B cell (primary cell): ENCODE data around the gene NMT1. TPM values are rescaled to one million over a fixed set of nuclear protein-coding genes. Genes with fewer than 3 reads are reported as not detected.

ENCODE experiments used
- ATAC-seq: fragments of 200-7000 bp; cut with Tn5 transposase; one replicate; pipeline ENCODE4 v1.10.0; 2021; ENCODE audit warnings: low read depth, mild to moderate bottlenecking, moderate number of reproducible peaks, moderate library complexity
- CTCF ChIA-PET: fragments of 350-600 bp; sonication (Branson Sonifier 250); formaldehyde crosslinking; loops from one replicate; lab custom pipeline; 2021; ENCODE audit warnings: antibody characterized with exemption, inconsistent platforms; lab: Charles Lee
- POLR2A ChIA-PET: fragments of 350-600 bp; sonication (Branson Sonifier 250); formaldehyde crosslinking; loops from one replicate; lab custom pipeline; 2021; ENCODE audit warnings: antibody characterized with exemption; lab: Charles Lee
- DNase-seq: peaks from one replicate; pipeline ENCODE4 v3.0.0; 2013
- H2AFZ ChIP-seq: 2 replicates; pipeline ENCODE4 v1.6.1; 2012; ENCODE audit warnings: mild to moderate bottlenecking, low read depth, low read length; ENCODE audit not compliant: insufficient read depth, poor library complexity, severe bottlenecking
- H3K27ac ChIP-seq, 2 donors: 1 replicate in 1 of 2; 2 replicates in 1 of 2; pipeline ENCODE4 v1.5.1; 2012 to 2013; ENCODE audit warnings: low read length in 2 of 2, mild to moderate bottlenecking in 2 of 2, moderate library complexity in 1 of 2
- H3K27me3 ChIP-seq, 4 experiments: fragments of 200-600 bp in 1 of 4; sonication (generic) in 1 of 4; replicated peaks in 1 of 4; 1 replicate in 2 of 4; 2 replicates in 2 of 4; pipeline versions ENCODE4 v1.6.1 to v1.7.0; 2013 to 2016; ENCODE audit warnings: low read length in 3 of 4, mild to moderate bottlenecking in 2 of 4, mixed read lengths in 1 of 4, moderate library complexity in 1 of 4; ENCODE audit not compliant: insufficient read depth in 4 of 4, control insufficient read depth in 3 of 4; ENCODE audit errors: control extremely low read depth in 1 of 4
- H3K36me3 ChIP-seq, 2 experiments: replicated peaks in 1 of 2; 1 replicate in 1 of 2; 2 replicates in 1 of 2; pipeline versions ENCODE4 v1.6.1 to v1.7.1; 2013; ENCODE audit warnings: low read length in 1 of 2; ENCODE audit not compliant: insufficient read depth in 2 of 2, control insufficient read depth in 1 of 2; ENCODE audit errors: control extremely low read depth in 1 of 2, extremely low read depth in 1 of 2
- H3K4me1 ChIP-seq, 2 donors: fragments of 200-600 bp in 1 of 2; sonication (generic) in 1 of 2; 1 replicate in 1 of 2; 2 replicates in 1 of 2; pipeline versions ENCODE4 v1.5.1 to v1.6.1; 2013 to 2017; ENCODE audit warnings: low read length in 2 of 2; ENCODE audit not compliant: control insufficient read depth in 2 of 2, insufficient read depth in 2 of 2
- H3K4me2 ChIP-seq: replicated peaks from 2 replicates; pipeline ENCODE3; 2012; ENCODE audit warnings: mild to moderate bottlenecking, low read depth, low read length; ENCODE audit not compliant: poor library complexity, severe bottlenecking
- H3K4me3 ChIP-seq, 5 experiments: fragments of 200-600 bp in 1 of 5; sonication (generic) in 1 of 5; 1 replicate in 3 of 5; 2 replicates in 2 of 5; pipeline versions ENCODE4 v1.5.1 to v1.7.0; 2011 to 2016; ENCODE audit warnings: low read length in 4 of 5, mild to moderate bottlenecking in 4 of 5, low read depth in 2 of 5, control low read depth in 1 of 5, moderate library complexity in 1 of 5; ENCODE audit not compliant: insufficient read depth in 1 of 5; ENCODE audit errors: control extremely low read depth in 1 of 5, extremely low read depth in 1 of 5
- H3K79me2 ChIP-seq: fragments of 200-600 bp; sonication (generic); one replicate; pipeline ENCODE4 v1.6.0; 2016; ENCODE audit warnings: low read length; ENCODE audit not compliant: control insufficient read depth, insufficient read depth
- H3K9ac ChIP-seq: fragments of 200-600 bp; sonication (generic); 2 replicates; pipeline ENCODE4 v1.6.1; 2017; ENCODE audit warnings: mild to moderate bottlenecking, low read length, moderate library complexity
- H3K9me3 ChIP-seq, 3 donors: one replicate each; pipeline versions ENCODE4 v1.6.1 to v1.7.1; 2013; ENCODE audit warnings: low read length in 2 of 3; ENCODE audit not compliant: control insufficient read depth in 2 of 3, insufficient read depth in 1 of 3; ENCODE audit errors: control extremely low read depth in 1 of 3
- H4K20me1 ChIP-seq: 2 replicates; pipeline ENCODE4 v1.6.0; 2012; ENCODE audit warnings: mild to moderate bottlenecking, low read length; ENCODE audit not compliant: insufficient read depth, control insufficient read depth, poor library complexity, severe bottlenecking
- H3K27ac Mint-ChIP-seq: one replicate; pipeline ENCODE4 v1.8.0; 2021; ENCODE audit warnings: mixed read lengths
- H3K27me3 Mint-ChIP-seq: one replicate; pipeline ENCODE4 v1.8.0; 2021; ENCODE audit warnings: mixed read lengths
- H3K4me1 Mint-ChIP-seq: one replicate; pipeline ENCODE4 v1.8.0; 2021; ENCODE audit warnings: mixed read lengths
- H3K4me3 Mint-ChIP-seq: one replicate; pipeline ENCODE4 v1.8.0; 2021; ENCODE audit warnings: mixed read lengths
- H3K9me3 Mint-ChIP-seq: one replicate; pipeline ENCODE4 v1.8.0; 2022; ENCODE audit warnings: mixed read lengths; ENCODE audit not compliant: insufficient read depth
- CTCF ChIP-seq: fragments of 200-600 bp; IDR thresholded peaks from one replicate; pipeline ENCODE4 v1.8.0; 2022; ENCODE audit warnings: antibody characterized with exemption, mild to moderate bottlenecking
- EZH2 ChIP-seq: IDR thresholded peaks from 2 replicates; pipeline ENCODE4 v1.6.1; 2012; ENCODE audit warnings: borderline replicate concordance, low read depth, mild to moderate bottlenecking, moderate library complexity, low read length; ENCODE audit not compliant: insufficient read depth, poor library complexity, severe bottlenecking
- WGBS: methylation state at CpG from one replicate; pipeline ENCODE4 v1.1.5; 2013; ENCODE audit warnings: missing lambda C conversion rate; ENCODE audit not compliant: insufficient coverage; 5-methylcytosine and 5-hydroxymethylcytosine counted together
- intact Hi-C: fragments of 100-400 bp; cut with micrococcal nuclease; formaldehyde crosslinking; loops from one replicate; pipeline ENCODE4 v1.10.0; 2022
- polyA plus RNA-seq: library from polyadenylated mRNA; depleted of rRNA; stranded (reverse); fragments of >200 nt; gene quantifications from 2 replicates; pipeline ENCODE4 v1.2.3, GENCODE V29; 2012
- total RNA-seq, 2 donors: library from RNA; stranded (reverse); fragments of 120-200 nt in 1 of 2; gene quantifications; 1 replicate in 1 of 2; 2 replicates in 1 of 2; pipeline versions ENCODE4 v1.2.3 to v1.2.4, GENCODE V29; 2013 to 2022

The NMT1 gene
- total and polyA plus RNA-seq, 2 donors (not counting 1 experiment from before 2014, with no cell fraction given): 30.1 to 134 TPM

- peaks cover 14 to 80% of the 10 kb centered on the region in 2 experiments for H3K36me3 ChIP-seq
- no peak overlapping the region for H3K4me2 ChIP-seq
- Mint-ChIP-seq H3K4me3 (no peak overlapping the region), H3K4me1 (no peaks in the 10 kb centered on the region), H3K27me3 (no peaks in the 10 kb centered on the region), H3K27ac (no peak overlapping the region), H3K9me3 (no peaks in the 10 kb centered on the region)
- H2AFZ ChIP-seq: no peak overlapping the region
- ChIA-PET POLR2A (no interaction called here), CTCF (interaction anchor here (0.9 to 1.3 kb wide), 3 partner anchors 10 to 313 kb away, joined by 3 to 5 read pairs (median 3); partner anchors contain the start of gene ACBD4)
- H3K27me3 ChIP-seq: no peaks in the 10 kb centered on the region
- no peak for TF ChIP-seq EZH2
- no peak for TF ChIP-seq CTCF
- no peak overlapping the region for H3K4me3 ChIP-seq
- intact Hi-C loops: no loop called here
- H3K9ac ChIP-seq: no peak overlapping the region
- no peak for ATAC-seq
- no peak for DNase-seq
- H3K27ac ChIP-seq: no peak overlapping the region
- H3K4me1 ChIP-seq: no peaks in the 10 kb centered on the region
- peaks cover 28% of the 10 kb centered on the region for H4K20me1 ChIP-seq
- WGBS: 50% methylated on average over 3 of the region's 3 CpGs
- H3K79me2 ChIP-seq: peaks cover 34% of the 10 kb centered on the region
- no peaks in the 10 kb centered on the region for H3K9me3 ChIP-seq
Measured at GRCh38 chr17:45088741-45089140, 27.6 kb downstream of the NMT1 start.

GRCh38 chr17:45090711-45091110 is 29.6 kb downstream of the NMT1 start:
- Histone ChIP-seq H3K36me3 (peaks cover 9 to 77% of the 10 kb centered on the region in 2 experiments), H3K27ac (no peak overlapping the region), H3K27me3 (no peaks in the 10 kb centered on the region), H3K9me3 (no peaks in the 10 kb centered on the region), H4K20me1 (peaks cover 30% of the 10 kb centered on the region), H3K4me2 (no peak overlapping the region), H2AFZ (no peak overlapping the region), H3K4me3 (no peak overlapping the region), H3K79me2 (peaks cover 22% of the 10 kb centered on the region), H3K9ac (no peak overlapping the region), H3K4me1 (no peaks in the 10 kb centered on the region)
- WGBS: 100% methylated on average over 1 of the region's 3 CpGs
- Mint-ChIP-seq H3K9me3 (no peaks in the 10 kb centered on the region), H3K27me3 (no peaks in the 10 kb centered on the region), H3K4me1 (no peaks in the 10 kb centered on the region), H3K27ac (no peak overlapping the region), H3K4me3 (no peak overlapping the region)
- CTCF ChIA-PET: interaction anchor here (1.0 to 1.5 kb wide), 2 partner anchors 9 to 107 kb away, joined by 3 to 6 read pairs; no protein-coding TSS in a partner anchor
- ATAC-seq (no peak), DNase-seq (no peak)
- intact Hi-C loops: no loop called here
- TF ChIP-seq CTCF (no peak), EZH2 (no peak)
- POLR2A ChIA-PET: no interaction called here
